GM12878 (cell line): ENCODE data around the gene VIL1. TPM values are rescaled to one million over a fixed set of nuclear protein-coding genes. Genes with fewer than 3 reads are reported as not detected.

Experiments used
- ATAC-seq: fragments of 200-7000 bp; cut with Tn5 transposase; 3 replicates; pipeline ENCODE4 v1.9.1; 2020; ENCODE audit warnings: mild to moderate bottlenecking, moderate library complexity
- BruUV-seq: library from RNA; stranded (reverse); fragments of 400-500 nt; replicated peaks from 2 replicates; lab custom pipeline; 2021; lab: Mats Ljungman, UMichigan
- CTCF ChIA-PET: fragments of 300-600 bp; sonication (Branson Sonifier 250); formaldehyde crosslinking; extraction: SDS; loops from one replicate; lab custom pipeline; 2021; ENCODE audit warnings: inconsistent platforms; lab: Yijun Ruan, JAX
- POLR2A ChIA-PET: fragments of 350-600 bp; formaldehyde crosslinking; extraction: SDS; loops from one replicate; lab custom pipeline; 2021; ENCODE audit warnings: inconsistent platforms; lab: Charles Lee
- RAD21 ChIA-PET: fragments of 300-600 bp; sonication (Branson Sonifier 250); formaldehyde crosslinking; loops from one replicate; lab custom pipeline; 2023; ENCODE audit warnings: antibody characterized with exemption; ENCODE audit not compliant: unreplicated experiment; lab: Charles Lee
- SMC1A ChIA-PET: fragments of 300-600 bp; sonication (Branson Sonifier 250); formaldehyde crosslinking; loops from one replicate; lab custom pipeline; 2023; ENCODE audit not compliant: unreplicated experiment, uncharacterized antibody; lab: Charles Lee
- DNase-seq: peaks from one replicate; pipeline ENCODE4 v3.0.0-alpha.2; 2011; ENCODE audit warnings: low read depth, low spot score
- FAIRE-seq: peaks from 3 replicates; lab custom pipeline; 2011; peaks lifted over from hg19 to GRCh38; lab: Jason Lieb, UNC
- H2AFZ ChIP-seq: 2 replicates; pipeline ENCODE4 v1.6.0; 2011; ENCODE audit warnings: low read depth, low read length, control low read depth; ENCODE audit not compliant: control insufficient read depth
- H3K27ac ChIP-seq: 2 replicates; pipeline ENCODE4 v1.5.1; 2011; ENCODE audit warnings: control low read depth; ENCODE audit not compliant: control insufficient read depth, insufficient read depth
- H3K27me3 ChIP-seq, 2 experiments: replicated peaks in 1 of 2; 2 replicates each; pipeline versions ENCODE4 v1.6.0 to v1.6.1; 2011; ENCODE audit warnings: low read length in 1 of 2; ENCODE audit not compliant: control insufficient read depth in 2 of 2, insufficient read depth in 2 of 2
- H3K36me3 ChIP-seq, 2 experiments: 2 replicates each; pipeline ENCODE4 v1.5.1; 2011; ENCODE audit warnings: low read length in 1 of 2; ENCODE audit not compliant: control insufficient read depth in 2 of 2, insufficient read depth in 2 of 2
- H3K4me1 ChIP-seq: 2 replicates; pipeline ENCODE4 v1.6.1; 2011; ENCODE audit warnings: mild to moderate bottlenecking, low read length, moderate library complexity, mixed read lengths; ENCODE audit not compliant: control insufficient read depth, insufficient read depth
- H3K4me2 ChIP-seq: 2 replicates; pipeline ENCODE4 v1.6.0; 2011; ENCODE audit warnings: control low read depth; ENCODE audit not compliant: control insufficient read depth, insufficient read depth
- H3K4me3 ChIP-seq: fragments of 200-600 bp; sonication (generic); 2 replicates; pipeline ENCODE4 v1.5.1; 2016
- H3K79me2 ChIP-seq: 2 replicates; pipeline ENCODE4 v1.6.0; 2011; ENCODE audit warnings: low read length; ENCODE audit not compliant: control insufficient read depth, insufficient read depth
- H3K9ac ChIP-seq: 2 replicates; pipeline ENCODE4 v1.8.0; 2011; ENCODE audit warnings: low read length, control low read depth, mixed read lengths; ENCODE audit not compliant: control insufficient read depth, insufficient read depth
- H3K9me3 ChIP-seq: replicated peaks from 3 replicates; pipeline ENCODE4 v1.5.1; 2011; ENCODE audit warnings: mild to moderate bottlenecking, low read length; ENCODE audit not compliant: control insufficient read depth, insufficient read depth
- H4K20me1 ChIP-seq: 2 replicates; pipeline ENCODE4 v1.6.0; 2011; ENCODE audit not compliant: control insufficient read depth, insufficient read depth
- ATF2 ChIP-seq: IDR thresholded peaks from 2 replicates; pipeline ENCODE4 v1.6.1; 2012; ENCODE audit warnings: low read length, inconsistent platforms
- BMI1 ChIP-seq: fragments of 450-650 bp; IDR thresholded peaks from 2 replicates; pipeline ENCODE4 v1.6.1; 2016; ENCODE audit warnings: mild to moderate bottlenecking, moderate library complexity, borderline replicate concordance
- CBX3 ChIP-seq: fragments of 200-600 bp; sonication (generic); IDR thresholded peaks from 2 replicates; pipeline ENCODE4 v1.6.1; 2016; ENCODE audit warnings: low read depth, borderline replicate concordance
- CREB1 ChIP-seq: IDR thresholded peaks from 2 replicates; pipeline ENCODE4 v1.6.1; 2012; ENCODE audit warnings: low read depth, mild to moderate bottlenecking, inconsistent platforms
- DPF2 ChIP-seq: fragments of 450-650 bp; IDR thresholded peaks from 2 replicates; pipeline ENCODE4 v1.6.1; 2017; ENCODE audit warnings: mild to moderate bottlenecking
- HDGF ChIP-seq: fragments of 450-650 bp; IDR thresholded peaks from 2 replicates; pipeline ENCODE4 v1.6.1; 2016; ENCODE audit warnings: antibody characterized with exemption
- JUNB ChIP-seq: IDR thresholded peaks from 2 replicates; pipeline ENCODE4 v1.6.1; 2016; ENCODE audit warnings: antibody characterized with exemption, mild to moderate bottlenecking
- MAX ChIP-seq: IDR thresholded peaks from 2 replicates; pipeline ENCODE4 v1.6.1; 2012; ENCODE audit warnings: low read depth, low read length, improper control_type of control experiment
- MTA2 ChIP-seq: fragments of 450-650 bp; IDR thresholded peaks from 2 replicates; pipeline ENCODE4 v1.6.1; 2016; ENCODE audit warnings: low read depth, mild to moderate bottlenecking, moderate library complexity
- MTA3 ChIP-seq: IDR thresholded peaks from 2 replicates; pipeline ENCODE4 v1.6.1; 2012; ENCODE audit warnings: low read length, inconsistent platforms, borderline replicate concordance
- MYB ChIP-seq: fragments of 150-350 bp; IDR thresholded peaks from 2 replicates; pipeline ENCODE4 v1.6.1; 2014; ENCODE audit warnings: mild to moderate bottlenecking, low read depth, low read length, borderline replicate concordance
- MYC ChIP-seq: IDR thresholded peaks from 2 replicates; pipeline ENCODE4 v1.6.1; 2011; ENCODE audit warnings: mild to moderate bottlenecking, low read length, moderate library complexity, inconsistent platforms; ENCODE audit not compliant: insufficient read depth, insufficient replicate concordance, insufficient read length, severe bottlenecking
- PAX5 ChIP-seq: IDR thresholded peaks from 2 replicates; pipeline ENCODE4 v1.6.1; 2011; ENCODE audit warnings: low read depth, low read length, borderline replicate concordance
- REST ChIP-seq: IDR thresholded peaks from 2 replicates; pipeline ENCODE4 v1.6.1; 2012; ENCODE audit warnings: mild to moderate bottlenecking, low read depth, low read length
- SMAD5 ChIP-seq: IDR thresholded peaks from 2 replicates; pipeline ENCODE4 v1.6.1; 2016; ENCODE audit warnings: antibody characterized with exemption, low read depth
- SPI1 ChIP-seq: IDR thresholded peaks from 2 replicates; pipeline ENCODE4 v1.6.1; 2011; ENCODE audit warnings: low read depth, mild to moderate bottlenecking, low read length, moderate library complexity, borderline replicate concordance; ENCODE audit not compliant: insufficient read depth
- STAT3 ChIP-seq: IDR thresholded peaks from 2 replicates; pipeline ENCODE4 v1.6.1; 2011; ENCODE audit warnings: low read depth, low read length, improper control_type of control experiment
- SUPT20H ChIP-seq: IDR thresholded peaks from 2 replicates; pipeline ENCODE4 v1.6.1; 2011; ENCODE audit warnings: low read depth, mild to moderate bottlenecking, low read length, moderate library complexity, borderline replicate concordance; ENCODE audit not compliant: control insufficient read depth
- SUZ12 ChIP-seq: fragments of 200-600 bp; sonication (generic); IDR thresholded peaks from one replicate; pipeline ENCODE4 v1.6.1; 2018; ENCODE audit warnings: antibody characterized with exemption, mild to moderate bottlenecking; ENCODE audit not compliant: unreplicated experiment
- ZNF24 ChIP-seq: fragments of 450-650 bp; IDR thresholded peaks from 2 replicates; pipeline ENCODE4 v1.6.1; 2017; ENCODE audit warnings: antibody characterized with exemption, mild to moderate bottlenecking
- WGBS: methylation state at CpG from one replicate; pipeline ENCODE4 v1.1.6; 2016; ENCODE audit warnings: low lambda C conversion rate; ENCODE audit not compliant: insufficient replicate concordance, insufficient coverage; ENCODE audit errors: missing lambda C conversion rate; 5-methylcytosine and 5-hydroxymethylcytosine counted together
- in situ Hi-C: fragments of 300-500 bp; cut with MboI; formaldehyde crosslinking; loops from 9 replicates; pipeline ENCODE4 v1.14.3; 2018; ENCODE audit warnings: mixed read lengths
- intact Hi-C: fragments of 100-400 bp; cut with micrococcal nuclease; formaldehyde crosslinking; loops from one replicate; pipeline ENCODE4 v1.14.2; 2022; ENCODE audit not compliant: unreplicated experiment
- polyA plus RNA-seq, 11 experiments: library from polyadenylated mRNA; depleted of rRNA in 4 of 11; unstranded in 6 of 11; stranded (reverse) in 5 of 11; fragments of >200 nt; fragmentation: Nextera tagmentation in 4 of 11; fragmentation: Illumina TruSeq in 1 of 11; extraction: Ambion mirVana in 4 of 11; extraction: Trizol in 1 of 11; gene quantifications; 1 replicate in 1 of 11; 2 replicates in 10 of 11; pipeline versions ENCODE4 v1.2.1 to v1.2.3, GENCODE V29; 2011 to 2016; ENCODE audit warnings: inconsistent platforms in 2 of 11, missing spikeins in 2 of 11, low read depth in 1 of 11
- total RNA-seq, 4 experiments: library from RNA; depleted of rRNA in 3 of 4; stranded (reverse); fragments of >200 nt in 3 of 4; fragmentation: Illumina TruSeq in 1 of 4; extraction: Trizol in 1 of 4; gene quantifications; 2 replicates each; pipeline versions ENCODE4 v1.2.1 to v1.2.3, GENCODE V29; 2013 to 2021

Gene VIL1
- total and polyA plus RNA-seq, 10 of the 15 experiments (the other 5 are each of a cell fraction or from before 2014, with no cell fraction given): 0.03 to 1.9 (median 0.33) TPM

GRCh38 chr2:218391202-218391601, 27.7 kb upstream of the VIL1 start:
- ChIA-PET RAD21 (no interaction called here), POLR2A (no interaction called here)
- Histone ChIP-seq H3K36me3 (no peaks in the 10 kb centered on the region), H2AFZ (no peak overlapping the region), H3K27me3 (no peaks in the 10 kb centered on the region; a peak in 2 of 4 replicates)
- no peak for DNase-seq
- intact Hi-C loops: no loop called here
- TF ChIP-seq MAX: no peak
- TF ChIP-seq SUZ12: no peak
- no peak for TF ChIP-seq REST
- no peak for TF ChIP-seq BMI1
- TF ChIP-seq MYB: no peak
- TF ChIP-seq SPI1: no peak
- TF ChIP-seq CREB1: no peak
- no peak for TF ChIP-seq DPF2
- TF ChIP-seq MTA3: no peak
- TF ChIP-seq CBX3: no peak
- TF ChIP-seq SUPT20H: no peak
- TF ChIP-seq STAT3: no peak
- no peak for TF ChIP-seq MYC
- TF ChIP-seq ATF2: no peak
- TF ChIP-seq SMAD5: no peak
- TF ChIP-seq HDGF: no peak
- TF ChIP-seq ZNF24: no peak
- TF ChIP-seq JUNB: no peak
- TF ChIP-seq MTA2: no peak
- no peak for TF ChIP-seq PAX5
- TF ChIP-seq, all 136 proteins: peak for 0
- no peak for FAIRE-seq
- Histone ChIP-seq H3K4me2 (no peak overlapping the region), H3K4me3 (no peak overlapping the region), H3K9ac (no peak overlapping the region), H3K27ac (no peak overlapping the region), H3K9me3 (no peaks in the 10 kb centered on the region), H3K79me2 (no peaks in the 10 kb centered on the region), H3K4me1 (peaks cover 17% of the 10 kb centered on the region), H4K20me1 (no peaks in the 10 kb centered on the region)
- SMC1A ChIA-PET: no interaction called here
- no peak for ATAC-seq
- CTCF ChIA-PET: no interaction called here
- in situ Hi-C loops: loop anchor here (25.0 kb wide), 1 partner anchor 104 kb away; the partner anchor contains the start of gene TMBIM1
- no TSS peak for BruUV-seq
- 71% methylated on average over 7 of the region's 23 CpGs for WGBS
